Natural killer cell (primary cell): ENCODE results near the gene CDH23. TPM values are rescaled to one million over a fixed set of nuclear protein-coding genes. Genes with fewer than 3 reads are reported as not detected.

Experiments used
- ATAC-seq, 3 donors: fragments of 150-1000 bp in 2 of 3; fragments of 200-7000 bp in 1 of 3; cut with Tn5 transposase; 1 replicate in 1 of 3; 2 replicates in 2 of 3; pipeline ENCODE4 v1.10.0; 2021; ENCODE audit warnings: mild to moderate bottlenecking in 2 of 3, moderate library complexity in 2 of 3
- DNase-seq, 2 donors: peaks; one replicate each; pipeline versions ENCODE4 v3.0.0 to v3.0.0-alpha.2; 2013 to 2021; ENCODE audit warnings: mixed read lengths in 1 of 2
- H3K27ac ChIP-seq: one replicate; pipeline ENCODE4 v1.5.1; 2013; ENCODE audit warnings: mild to moderate bottlenecking, low read length
- H3K27me3 ChIP-seq: one replicate; pipeline ENCODE4 v1.6.1; 2013; ENCODE audit warnings: low read length; ENCODE audit not compliant: control insufficient read depth, insufficient read depth
- H3K36me3 ChIP-seq: one replicate; pipeline ENCODE4 v1.6.1; 2013; ENCODE audit warnings: low read length; ENCODE audit not compliant: control insufficient read depth, insufficient read depth
- H3K4me1 ChIP-seq: one replicate; pipeline ENCODE4 v1.6.1; 2013; ENCODE audit warnings: low read length; ENCODE audit not compliant: control insufficient read depth, insufficient read depth
- H3K4me3 ChIP-seq: one replicate; pipeline ENCODE4 v1.5.1; 2013; ENCODE audit warnings: low read length
- H3K9me3 ChIP-seq: one replicate; pipeline ENCODE4 v1.6.1; 2013; ENCODE audit warnings: low read length; ENCODE audit not compliant: control insufficient read depth, insufficient read depth
- H3K27ac Mint-ChIP-seq, 2 donors: one replicate each; pipeline ENCODE4 v1.8.0; 2022; ENCODE audit warnings: mild to moderate bottlenecking in 2 of 2, mixed read lengths in 2 of 2, moderate library complexity in 1 of 2
- H3K27me3 Mint-ChIP-seq, 2 donors: one replicate each; pipeline ENCODE4 v1.8.0; 2022; ENCODE audit warnings: low read depth in 2 of 2, mixed read lengths in 2 of 2
- H3K36me3 Mint-ChIP-seq: one replicate; pipeline ENCODE4 v1.8.0; 2022; ENCODE audit warnings: mixed read lengths
- H3K4me1 Mint-ChIP-seq, 2 donors: one replicate each; pipeline ENCODE4 v1.8.0; 2022; ENCODE audit warnings: mixed read lengths in 2 of 2
- H3K4me3 Mint-ChIP-seq: one replicate; pipeline ENCODE4 v1.8.0; 2022; ENCODE audit warnings: mild to moderate bottlenecking, moderate library complexity, mixed read lengths
- H3K9me3 Mint-ChIP-seq, 2 donors: one replicate each; pipeline ENCODE4 v1.8.0; 2022; ENCODE audit warnings: mixed read lengths in 2 of 2
- CTCF ChIP-seq: fragments of 200-600 bp; IDR thresholded peaks from one replicate; pipeline ENCODE4 v1.8.0; 2022; ENCODE audit warnings: antibody characterized with exemption
- whole genome bisulfite sequencing: methylation state at CpG from one replicate; pipeline ENCODE4 v1.1.7; 2013; ENCODE audit warnings: missing lambda C conversion rate; ENCODE audit not compliant: insufficient coverage; 5-methylcytosine and 5-hydroxymethylcytosine counted together
- intact Hi-C: fragments of 100-400 bp; cut with micrococcal nuclease; formaldehyde crosslinking; loops from one replicate; pipeline ENCODE4 v1.14.2; 2022
- total RNA-seq, 4 donors: library from RNA; stranded (reverse); fragments of 120-200 nt in 1 of 4; gene quantifications; one replicate each; pipeline versions ENCODE4 v1.2.3 to v1.2.4, GENCODE V29; 2013 to 2022

CDH23 gene
- total RNA-seq, 3 donors from 2014 or later (not counting 1 experiment from before 2014, with no cell fraction given): 1.2 to 6.0 (median 4.3) TPM

DNA sequence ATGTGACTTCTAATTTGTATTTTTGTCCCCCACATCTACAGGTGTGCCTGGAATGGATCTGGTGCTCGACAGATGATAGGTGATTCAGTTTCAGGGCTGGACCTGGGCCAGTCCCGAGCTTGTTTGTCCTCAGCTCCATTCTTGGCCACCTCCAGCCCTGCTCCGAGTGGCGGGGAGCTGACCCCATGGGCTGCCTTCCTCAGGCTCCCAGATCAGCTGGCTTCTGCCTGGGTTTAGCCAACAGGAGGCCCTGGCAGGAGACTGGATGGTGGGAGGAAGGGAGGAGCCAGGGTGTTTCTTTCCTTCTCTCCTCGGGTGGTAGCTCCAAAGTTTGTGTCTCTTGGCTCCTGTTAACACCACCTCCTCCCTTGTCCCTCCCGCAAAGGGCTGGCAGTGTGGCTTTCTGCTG, 75.2 kb downstream of the CDH23 start:
- Histone ChIP-seq H3K9me3 (no peaks in the 10 kb centered on the region), H3K4me1 (peaks cover 18% of the 10 kb centered on the region), H3K27ac (no peak overlapping the region), H3K27me3 (no peaks in the 10 kb centered on the region), H3K4me3 (no peak overlapping the region), H3K36me3 (no peaks in the 10 kb centered on the region)
- Mint-ChIP-seq H3K36me3 (no peaks in the 10 kb centered on the region), H3K4me3 (no peak overlapping the region), H3K4me1 (peaks cover 0 to 20% of the 10 kb centered on the region in 2 donors), H3K9me3 (no peaks in the 10 kb centered on the region), H3K27ac (no peak overlapping the region), H3K27me3 (peaks cover 0 to 3% of the 10 kb centered on the region in 2 donors)
- ATAC-seq (no peak), DNase-seq (no peak)
- 88% methylated on average over 6 of the region's 6 CpGs for WGBS
- intact Hi-C loops: no loop called here
- TF ChIP-seq CTCF: no peak

DNA sequence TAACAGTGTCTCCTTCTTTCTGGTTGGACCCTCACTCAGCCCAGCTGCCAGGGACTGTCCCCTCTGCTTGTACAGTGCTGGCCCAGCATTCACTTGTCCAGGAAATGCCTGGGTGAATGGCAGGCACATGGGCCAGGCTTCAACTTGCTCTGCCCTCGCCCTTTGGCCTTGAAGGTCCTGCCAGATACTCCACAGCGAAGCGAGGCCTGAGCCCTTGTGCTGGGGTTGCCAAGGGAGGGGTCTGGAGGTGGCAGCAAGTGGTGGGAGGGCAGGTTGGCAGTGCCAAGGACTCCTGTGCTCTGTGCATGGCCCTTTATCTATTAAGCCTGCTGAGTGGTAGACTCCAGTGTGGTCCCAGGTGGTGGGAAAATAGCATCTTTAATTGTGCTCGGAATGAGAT, 75.7 kb downstream of the CDH23 start:
- peaks cover 0 to 3% of the 10 kb centered on the region in 2 donors for H3K27me3 Mint-ChIP-seq
- intact Hi-C loops: no loop called here
- Histone ChIP-seq H3K36me3 (no peaks in the 10 kb centered on the region), H3K4me1 (peaks cover 18% of the 10 kb centered on the region), H3K4me3 (no peak overlapping the region), H3K27ac (no peak overlapping the region), H3K9me3 (no peaks in the 10 kb centered on the region), H3K27me3 (no peaks in the 10 kb centered on the region)
- H3K4me3 Mint-ChIP-seq: no peak overlapping the region
- TF ChIP-seq CTCF: no peak
- no peak overlapping the region for H3K27ac Mint-ChIP-seq
- ATAC-seq (no peak), DNase-seq (no peak)
- no peaks in the 10 kb centered on the region for H3K9me3 Mint-ChIP-seq
- WGBS: 77% methylated on average over 4 of the region's 4 CpGs
- H3K4me1 Mint-ChIP-seq: peaks cover 0 to 20% of the 10 kb centered on the region in 2 donors
- no peaks in the 10 kb centered on the region for H3K36me3 Mint-ChIP-seq

- intact Hi-C loops: no loop called here
- H3K4me3 Mint-ChIP-seq: no peak overlapping the region
- Histone ChIP-seq H3K9me3 (no peaks in the 10 kb centered on the region), H3K27me3 (no peaks in the 10 kb centered on the region), H3K27ac (no peak overlapping the region), H3K4me3 (no peak overlapping the region), H3K36me3 (no peaks in the 10 kb centered on the region), H3K4me1 (peaks cover 18% of the 10 kb centered on the region)
- DNase-seq: no peak
- peaks cover 0 to 7% of the 10 kb centered on the region in 2 donors for H3K27me3 Mint-ChIP-seq
- WGBS: 90% methylated on average over 4 of the region's 4 CpGs
- no peak overlapping the region for H3K27ac Mint-ChIP-seq
- peaks cover 0 to 20% of the 10 kb centered on the region in 2 donors for H3K4me1 Mint-ChIP-seq
- no peak for ATAC-seq
- no peak for TF ChIP-seq CTCF
- H3K9me3 Mint-ChIP-seq: no peaks in the 10 kb centered on the region
- H3K36me3 Mint-ChIP-seq: no peaks in the 10 kb centered on the region
These were observed 76.2 kb downstream of the CDH23 start for GRCh38 chr10:71472912-71473311.
